Limb (tissue), 2 donors: ENCODE data around the gene DNAH10.

Experiments
- DNase-seq, 2 donors: peaks; one replicate each; pipeline ENCODE4 v3.0.0-alpha.2; 2016; ENCODE audit errors: extremely low spot score in 2 of 2

DNAH10 gene

GRCh38 chr12:123931686-123932321 lies 169.7 kb downstream of the DNAH10 start:
- DNase-seq = no peak

- DNase-seq = no peak
Measured at GRCh38 chr12:123933214-123933613, 171.1 kb downstream of the DNAH10 start.

- no peak for DNase-seq
Measured at GRCh38 chr12:123934016-123934620, 172.0 kb downstream of the DNAH10 start.

GRCh38 chr12:123934829-123935228 lies 172.7 kb downstream of the DNAH10 start:
- DNase-seq = no peak

GRCh38 chr12:123935956-123936355 lies 173.9 kb downstream of the DNAH10 start:
- DNase-seq = no peak

GRCh38 chr12:123936471-123936870 lies 174.4 kb downstream of the DNAH10 start:
- DNase-seq = no peak

- no peak for DNase-seq
Measured at GRCh38 chr12:123936956-123937706, 175.0 kb downstream of the DNAH10 start.

- DNase-seq = no peak
Measured at GRCh38 chr12:123937707-123938591, 175.8 kb downstream of the DNAH10 start.

- no peak for DNase-seq
Measured at GRCh38 chr12:123938679-123939480, 176.8 kb downstream of the DNAH10 start.

GRCh38 chr12:123939716-123940626 lies 177.9 kb downstream of the DNAH10 start:
- DNase-seq = no peak

GRCh38 chr12:123940627-123940966 lies 178.5 kb downstream of the DNAH10 start:
- no peak for DNase-seq

GRCh38 chr12:123941000-123941399 lies 178.9 kb downstream of the DNAH10 start:
- no peak for DNase-seq

- DNase-seq = no peak
Measured at GRCh38 chr12:123941624-123942237, 179.6 kb downstream of the DNAH10 start.

GRCh38 chr12:123942238-123942653 lies 180.1 kb downstream of the DNAH10 start:
- no peak for DNase-seq

- DNase-seq = no peak
Measured at GRCh38 chr12:123942911-123943648, 181.0 kb downstream of the DNAH10 start.

- no peak for DNase-seq
Measured at GRCh38 chr12:123943816-123944215, 181.7 kb downstream of the DNAH10 start.

- DNase-seq = no peak
Measured at GRCh38 chr12:123944696-123945095, 182.6 kb downstream of the DNAH10 start.

GRCh38 chr12:123945287-123946151 lies 183.4 kb downstream of the DNAH10 start:
- no peak for DNase-seq
